Parathyroid adenoma (tissue), 2 donors: ENCODE data around the gene MPPED1.

Source experiments
- H2AFZ ChIP-seq: fragments of 300-600 bp; sonication (generic); one replicate; pipeline ENCODE4 v1.7.0; 2017; ENCODE audit warnings: antibody characterized with exemption, mild to moderate bottlenecking
- H3K27ac ChIP-seq: fragments of 300-600 bp; sonication (generic); one replicate; pipeline ENCODE4 v1.7.0; 2017
- H3K27me3 ChIP-seq: fragments of 300-600 bp; sonication (generic); one replicate; pipeline ENCODE4 v1.7.0; 2017; ENCODE audit warnings: low read length; ENCODE audit not compliant: control insufficient read depth, insufficient read depth
- H3K36me3 ChIP-seq: fragments of 300-600 bp; sonication (generic); one replicate; pipeline ENCODE4 v1.7.0; 2017; ENCODE audit warnings: low read length; ENCODE audit not compliant: control insufficient read depth, insufficient read depth
- H3K4me1 ChIP-seq: fragments of 300-600 bp; sonication (generic); one replicate; pipeline ENCODE4 v1.7.0; 2017; ENCODE audit warnings: control low read depth
- H3K4me2 ChIP-seq: fragments of 300-600 bp; sonication (generic); one replicate; pipeline ENCODE4 v1.7.0; 2017; ENCODE audit warnings: low read length
- H3K4me3 ChIP-seq: fragments of 300-600 bp; sonication (generic); one replicate; pipeline ENCODE4 v1.7.0; 2017; ENCODE audit warnings: low read depth, low read length
- H3K79me2 ChIP-seq: fragments of 300-600 bp; sonication (generic); one replicate; pipeline ENCODE4 v1.7.0; 2017; ENCODE audit warnings: control low read depth
- H3K9ac ChIP-seq: fragments of 300-600 bp; sonication (generic); one replicate; pipeline ENCODE4 v1.7.0; 2017; ENCODE audit warnings: mild to moderate bottlenecking
- H3K9me3 ChIP-seq: fragments of 300-600 bp; sonication (generic); one replicate; pipeline ENCODE4 v1.7.0; 2017; ENCODE audit warnings: low read length; ENCODE audit not compliant: control insufficient read depth
- TF ChIP-seq, protein P1 (sequence below): fragments of 300-600 bp; sonication (generic); IDR thresholded peaks from one replicate; pipeline ENCODE4 v1.7.0; 2017; ENCODE audit warnings: antibody characterized with exemption, mild to moderate bottlenecking
- donor health status: primary hyperparathyroidism.

The MPPED1 gene

DNA sequence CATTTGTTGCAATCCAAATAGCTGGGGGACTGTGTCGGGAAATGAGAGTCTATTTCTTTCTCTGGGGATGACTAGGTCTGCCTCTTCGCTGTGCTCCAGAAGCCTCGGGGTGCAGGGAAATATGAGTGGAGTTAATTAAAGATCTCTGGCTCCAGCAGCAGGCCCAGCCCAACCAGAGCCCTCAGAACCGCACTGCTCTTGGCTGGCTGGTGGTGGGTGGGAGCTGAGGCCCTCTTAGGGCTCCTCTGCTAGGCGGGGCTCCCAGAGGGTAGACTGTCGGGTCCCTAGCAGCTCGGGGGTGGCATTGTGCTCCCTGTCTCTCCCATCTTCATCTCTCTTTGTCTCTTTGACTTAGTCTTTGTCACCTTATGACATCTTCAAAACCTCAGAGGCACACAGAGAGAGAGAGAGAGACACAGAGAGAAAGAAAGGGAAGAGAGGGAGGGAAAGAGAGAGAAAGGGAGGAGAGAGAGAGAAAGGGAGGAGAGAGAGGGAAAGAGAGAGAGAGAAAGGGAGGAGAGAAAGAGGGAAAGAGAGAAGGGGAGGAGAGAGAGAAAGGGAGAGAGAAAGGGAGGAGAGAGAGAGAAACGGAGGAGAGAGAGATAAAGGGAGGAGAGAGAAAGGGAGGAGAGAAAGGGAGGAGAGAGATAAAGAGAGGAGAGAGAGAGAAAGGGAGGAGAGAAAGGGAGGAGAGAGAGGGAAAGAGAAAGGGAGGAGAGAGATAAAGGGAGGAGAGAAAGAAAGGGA, 20.2 kb downstream of the MPPED1 start:
- Histone ChIP-seq H3K27me3 (no peaks in the 10 kb centered on the region), H3K9me3 (no peaks in the 10 kb centered on the region), H3K9ac (no peak overlapping the region), H3K4me2 (no peak overlapping the region), H3K79me2 (no peaks in the 10 kb centered on the region), H2AFZ (no peak overlapping the region), H3K27ac (no peak overlapping the region), H3K4me1 (no peaks in the 10 kb centered on the region), H3K4me3 (no peak overlapping the region), H3K36me3 (no peaks in the 10 kb centered on the region)
- TF ChIP-seq, protein P1, sequence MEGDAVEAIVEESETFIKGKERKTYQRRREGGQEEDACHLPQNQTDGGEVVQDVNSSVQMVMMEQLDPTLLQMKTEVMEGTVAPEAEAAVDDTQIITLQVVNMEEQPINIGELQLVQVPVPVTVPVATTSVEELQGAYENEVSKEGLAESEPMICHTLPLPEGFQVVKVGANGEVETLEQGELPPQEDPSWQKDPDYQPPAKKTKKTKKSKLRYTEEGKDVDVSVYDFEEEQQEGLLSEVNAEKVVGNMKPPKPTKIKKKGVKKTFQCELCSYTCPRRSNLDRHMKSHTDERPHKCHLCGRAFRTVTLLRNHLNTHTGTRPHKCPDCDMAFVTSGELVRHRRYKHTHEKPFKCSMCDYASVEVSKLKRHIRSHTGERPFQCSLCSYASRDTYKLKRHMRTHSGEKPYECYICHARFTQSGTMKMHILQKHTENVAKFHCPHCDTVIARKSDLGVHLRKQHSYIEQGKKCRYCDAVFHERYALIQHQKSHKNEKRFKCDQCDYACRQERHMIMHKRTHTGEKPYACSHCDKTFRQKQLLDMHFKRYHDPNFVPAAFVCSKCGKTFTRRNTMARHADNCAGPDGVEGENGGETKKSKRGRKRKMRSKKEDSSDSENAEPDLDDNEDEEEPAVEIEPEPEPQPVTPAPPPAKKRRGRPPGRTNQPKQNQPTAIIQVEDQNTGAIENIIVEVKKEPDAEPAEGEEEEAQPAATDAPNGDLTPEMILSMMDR: no peak

DNA sequence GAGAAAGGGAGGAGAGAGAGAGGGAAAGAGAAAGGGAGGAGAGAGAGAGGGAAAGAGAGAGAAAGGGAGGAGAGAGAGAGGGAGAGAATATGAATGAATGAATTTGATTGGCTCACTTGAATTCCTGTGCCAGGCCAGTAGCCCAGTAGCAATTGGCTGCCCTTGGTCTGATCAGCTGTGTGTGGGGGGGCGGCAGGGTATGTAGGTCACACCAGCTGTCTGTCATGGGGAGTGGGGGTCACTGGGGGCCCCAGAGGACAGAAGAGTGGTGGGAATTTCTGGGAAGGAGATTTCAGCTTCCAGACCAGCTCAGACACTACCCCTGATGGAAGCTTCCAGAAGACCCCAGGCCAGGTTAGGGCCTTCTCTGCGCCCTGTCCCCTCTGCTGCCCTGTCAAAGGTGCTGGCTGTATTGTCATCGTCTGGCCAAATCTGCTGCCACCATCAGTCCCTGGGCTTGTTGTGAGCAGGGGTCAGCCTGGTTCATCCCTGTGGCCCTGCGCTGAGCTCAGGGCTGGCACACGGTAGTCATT, 21.1 kb downstream of the MPPED1 start:
- Histone ChIP-seq H3K4me1 (no peaks in the 10 kb centered on the region), H3K4me3 (no peak overlapping the region), H3K36me3 (no peaks in the 10 kb centered on the region), H3K79me2 (no peaks in the 10 kb centered on the region), H3K27me3 (no peaks in the 10 kb centered on the region), H3K9me3 (no peaks in the 10 kb centered on the region), H3K9ac (no peak overlapping the region), H3K27ac (no peak overlapping the region), H3K4me2 (no peak overlapping the region), H2AFZ (no peak overlapping the region)
- TF ChIP-seq, protein P1: no peak

DNA sequence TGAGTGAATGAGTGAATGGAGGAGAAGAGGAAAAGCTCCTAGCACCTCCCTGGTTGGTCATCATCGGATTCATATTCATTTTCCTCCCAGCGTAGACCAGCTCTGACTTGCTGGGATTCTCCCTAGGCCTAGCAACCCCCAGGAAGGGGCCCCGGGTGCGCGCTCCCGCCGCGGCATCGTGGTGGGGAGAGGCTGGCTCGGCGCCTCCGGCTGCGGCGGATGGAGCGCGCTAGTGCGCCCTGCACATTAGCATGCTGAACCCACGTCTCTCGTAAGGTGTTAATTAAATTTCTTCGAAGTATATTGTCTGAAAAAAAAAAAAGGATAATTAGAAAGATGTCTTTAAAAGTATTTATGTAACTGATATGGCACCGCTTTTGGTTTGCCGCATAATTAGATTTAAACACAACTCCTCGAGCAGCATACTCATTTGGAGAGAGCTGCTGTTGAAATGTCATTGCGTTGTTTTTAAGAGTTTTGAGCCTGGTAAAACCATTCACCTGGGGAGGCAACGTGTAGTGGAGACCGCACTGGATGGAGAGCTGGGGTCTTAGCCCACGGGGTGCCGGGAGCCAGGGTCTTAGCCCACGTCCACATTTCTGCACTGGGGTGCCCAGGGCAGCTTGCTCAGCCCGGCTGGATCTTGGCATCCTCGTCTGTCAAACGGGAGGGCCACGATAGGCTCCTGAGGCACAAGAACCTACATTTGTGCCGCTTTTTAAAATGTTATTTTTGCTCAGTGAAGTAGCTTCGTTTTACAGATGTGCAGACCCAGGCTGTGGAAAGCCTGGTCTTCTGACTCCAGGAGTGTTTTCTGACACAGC, 21.8 kb downstream of the MPPED1 start:
- no peaks in the 10 kb centered on the region for H3K36me3 ChIP-seq
- TF ChIP-seq, protein P1: no peak
- H2AFZ ChIP-seq: no peak overlapping the region
- H3K79me2 ChIP-seq: no peaks in the 10 kb centered on the region
- no peak overlapping the region for H3K9ac ChIP-seq
- no peaks in the 10 kb centered on the region for H3K27me3 ChIP-seq
- no peak overlapping the region for H3K27ac ChIP-seq
- H3K4me1 ChIP-seq: no peaks in the 10 kb centered on the region
- H3K4me3 ChIP-seq: no peak overlapping the region
- H3K9me3 ChIP-seq: no peaks in the 10 kb centered on the region
- H3K4me2 ChIP-seq: no peak overlapping the region

DNA sequence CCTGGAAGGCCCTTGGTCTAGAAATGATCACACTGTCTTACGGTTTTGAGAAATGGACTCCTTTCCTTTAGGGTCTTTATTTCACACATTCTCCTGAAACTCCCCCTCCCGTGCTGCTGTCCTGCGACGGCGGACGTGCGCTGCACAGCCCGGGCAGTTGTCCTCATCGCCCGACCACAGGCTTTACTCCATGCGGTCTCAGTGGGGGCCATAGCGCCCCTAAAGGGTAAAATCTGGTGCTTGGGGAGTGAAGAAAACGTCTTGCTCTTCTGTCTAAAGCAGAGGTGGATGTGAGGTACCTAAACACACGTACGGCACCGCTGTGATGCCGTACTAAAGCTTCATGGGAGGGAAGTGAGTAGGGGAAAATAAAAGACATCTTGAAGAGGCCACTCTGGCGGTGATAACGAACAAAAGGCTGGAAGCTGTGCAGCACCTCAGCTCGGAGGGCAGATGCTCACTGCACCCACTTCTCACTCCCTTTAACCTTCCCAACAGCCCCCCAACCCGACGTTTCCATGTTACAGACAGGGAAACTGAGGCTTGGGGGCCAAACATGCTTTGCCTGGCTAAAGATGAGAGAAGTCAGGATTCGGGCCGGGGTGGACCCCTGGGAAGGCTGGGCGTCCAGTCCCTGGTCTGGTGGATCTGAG, 22.6 kb downstream of the MPPED1 start:
- H3K79me2 ChIP-seq: no peaks in the 10 kb centered on the region
- H2AFZ ChIP-seq: no peak overlapping the region
- no peaks in the 10 kb centered on the region for H3K4me1 ChIP-seq
- no peak overlapping the region for H3K27ac ChIP-seq
- H3K9ac ChIP-seq: no peak overlapping the region
- H3K36me3 ChIP-seq: no peaks in the 10 kb centered on the region
- TF ChIP-seq, protein P1: no peak
- no peak overlapping the region for H3K4me3 ChIP-seq
- H3K4me2 ChIP-seq: no peak overlapping the region
- H3K9me3 ChIP-seq: no peaks in the 10 kb centered on the region
- no peaks in the 10 kb centered on the region for H3K27me3 ChIP-seq
